ENCODE data around the gene NFKB1. TPM values are rescaled to one million over a fixed set of nuclear protein-coding genes. Genes with fewer than 3 reads are reported as not detected.

Gene NFKB1
- total and polyA plus RNA-seq, 8 donors = 9.6 to 36.5 (median 21.2) TPM

- DNase-seq = no peak
- Histone ChIP-seq H3K36me3 (peaks cover 18 to 88% (median 84%) of the 10 kb centered on the region in 4 donors), H3K9me3 (no peaks in the 10 kb centered on the region), H3K4me1 (peaks cover 0 to 4% (median under 1%) of the 10 kb centered on the region in 4 donors), H3K27me3 (no peaks in the 10 kb centered on the region), H3K4me3 (no peak overlapping the region), H3K27ac (no peak overlapping the region)
- 74 to 83% (median 75%) methylated on average over 1 of the region's 1 CpG for WGBS, 5 donors
- intact Hi-C loops (cut with DNase I; ENCODE audit: low total_unique reads) = no loop called here
- TF ChIP-seq POLR2A (IDR thresholded peaks at IDR 0.05) (no peak), EP300 (IDR thresholded peaks at IDR 0.05) (no peak), CTCF (IDR thresholded peaks at IDR 0.05) (no peak), POLR2AphosphoS5 (IDR thresholded peaks at IDR 0.05) (no peak)
Measured at GRCh38 chr4:102580463-102580842, 79.3 kb downstream of the NFKB1 start.

GRCh38 chr4:102584091-102584490, 82.9 kb downstream of the NFKB1 start:
- Histone ChIP-seq H3K36me3 (peaks cover 27 to 100% (median 87%) of the 10 kb centered on the region in 4 donors), H3K4me1 (no peaks in the 10 kb centered on the region), H3K4me3 (no peak overlapping the region), H3K9me3 (no peaks in the 10 kb centered on the region), H3K27ac (no peak overlapping the region), H3K27me3 (no peaks in the 10 kb centered on the region)
- 85 to 94% (median 91%) methylated on average over 1 of the region's 1 CpG for WGBS, 5 donors
- intact Hi-C loops (cut with DNase I; ENCODE audit: low total_unique reads) = no loop called here
- no peak for TF ChIP-seq POLR2AphosphoS5 (IDR thresholded peaks at IDR 0.05)
- TF ChIP-seq CTCF (IDR thresholded peaks at IDR 0.05) = no peak
- TF ChIP-seq POLR2A (IDR thresholded peaks at IDR 0.05) = no peak
- no peak for TF ChIP-seq EP300 (IDR thresholded peaks at IDR 0.05)
- DNase-seq = no peak

- no peaks in the 10 kb centered on the region for H3K27me3 ChIP-seq
- 83 to 91% (median 88%) methylated on average over 2 of the region's 2 CpGs for WGBS, 5 donors
- no peak overlapping the region for H3K27ac ChIP-seq
- H3K4me1 ChIP-seq = no peaks in the 10 kb centered on the region
- intact Hi-C loops (cut with DNase I; ENCODE audit: low total_unique reads) = no loop called here
- no peaks in the 10 kb centered on the region for H3K9me3 ChIP-seq
- DNase-seq = no peak
- peaks cover 27 to 99% (median 87%) of the 10 kb centered on the region in 4 donors for H3K36me3 ChIP-seq
- no peak for TF ChIP-seq POLR2AphosphoS5 (IDR thresholded peaks at IDR 0.05)
- TF ChIP-seq POLR2A (IDR thresholded peaks at IDR 0.05) = no peak
- TF ChIP-seq CTCF (IDR thresholded peaks at IDR 0.05) = no peak
- no peak for TF ChIP-seq EP300 (IDR thresholded peaks at IDR 0.05)
- H3K4me3 ChIP-seq = no peak overlapping the region
Measured at GRCh38 chr4:102585329-102585728, 84.2 kb downstream of the NFKB1 start.

- Histone ChIP-seq H3K9me3 (no peaks in the 10 kb centered on the region), H3K4me3 (no peak overlapping the region), H3K27ac (no peak overlapping the region), H3K4me1 (no peaks in the 10 kb centered on the region), H3K27me3 (no peaks in the 10 kb centered on the region), H3K36me3 (peaks cover 31 to 99% (median 88%) of the 10 kb centered on the region in 4 donors)
- WGBS, 5 donors = 86 to 95% (median 92%) methylated on average over 4 of the region's 4 CpGs
- intact Hi-C loops (cut with DNase I; ENCODE audit: low total_unique reads) = no loop called here
- TF ChIP-seq POLR2A (IDR thresholded peaks at IDR 0.05) (no peak), CTCF (IDR thresholded peaks at IDR 0.05) (no peak)
- DNase-seq = no peak
Measured at GRCh38 chr4:102586002-102586643, 85.0 kb downstream of the NFKB1 start.
